Nephron progenitor cell (in vitro differentiated cells): ENCODE measurements around the gene CTNNA3.

Source experiments
- DNase-seq: peaks from one replicate; pipeline ENCODE4 v3.0.0; 2021
- H3K27ac Mint-ChIP-seq: 2 replicates; pipeline ENCODE4 v1.8.0; 2021; ENCODE audit warnings: mild to moderate bottlenecking, moderate library complexity, mixed read lengths
- H3K27me3 Mint-ChIP-seq: 2 replicates; pipeline ENCODE4 v1.8.0; 2021; ENCODE audit warnings: mild to moderate bottlenecking, low read depth, mixed read lengths; ENCODE audit not compliant: poor library complexity
- H3K36me3 Mint-ChIP-seq: 2 replicates; pipeline ENCODE4 v1.8.0; 2021; ENCODE audit warnings: low read depth, mixed read lengths
- H3K4me1 Mint-ChIP-seq: 2 replicates; pipeline ENCODE4 v1.8.0; 2021; ENCODE audit warnings: mixed read lengths
- H3K4me3 Mint-ChIP-seq: 2 replicates; pipeline ENCODE4 v1.8.0; 2021; ENCODE audit warnings: mild to moderate bottlenecking, moderate library complexity, mixed read lengths
- H3K9me3 Mint-ChIP-seq: 2 replicates; pipeline ENCODE4 v1.8.0; 2021; ENCODE audit warnings: mild to moderate bottlenecking, moderate library complexity, mixed read lengths
- CTCF ChIP-seq: fragments of 200-600 bp; sonication (generic); IDR thresholded peaks from 2 replicates; pipeline ENCODE4 v1.5.0; 2021; ENCODE audit warnings: antibody characterized with exemption

The CTNNA3 gene

DNA sequence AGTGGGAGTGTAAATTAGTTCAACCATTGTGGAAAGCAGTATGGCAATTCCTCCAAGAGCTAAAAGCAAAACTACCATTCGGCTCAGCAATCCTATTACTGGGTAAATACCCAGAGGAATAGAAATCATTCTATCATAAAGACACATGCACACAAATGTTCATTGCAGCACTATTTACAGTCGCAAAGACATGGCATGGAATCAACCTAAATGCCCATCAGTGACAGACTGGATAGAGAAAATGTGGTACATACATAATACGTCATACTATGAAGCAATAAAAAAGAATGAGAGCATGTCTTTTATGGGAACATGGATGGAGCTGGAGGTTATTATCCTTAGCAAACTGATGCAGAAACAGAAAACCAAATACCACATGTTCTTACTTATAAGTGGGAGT, 1646.7 kb downstream of the CTNNA3 start:
- no peaks in the 10 kb centered on the region for H3K27me3 Mint-ChIP-seq
- no peak overlapping the region for H3K4me3 Mint-ChIP-seq
- H3K36me3 Mint-ChIP-seq: no peaks in the 10 kb centered on the region
- TF ChIP-seq CTCF: no peak
- H3K27ac Mint-ChIP-seq: no peak overlapping the region
- peaks cover 25% of the 10 kb centered on the region for H3K9me3 Mint-ChIP-seq
- DNase-seq: no peak
- H3K4me1 Mint-ChIP-seq: no peaks in the 10 kb centered on the region

- H3K36me3 Mint-ChIP-seq: no peaks in the 10 kb centered on the region
- no peak for TF ChIP-seq CTCF
- no peak overlapping the region for H3K27ac Mint-ChIP-seq
- H3K9me3 Mint-ChIP-seq: peaks cover 25% of the 10 kb centered on the region
- H3K27me3 Mint-ChIP-seq: no peaks in the 10 kb centered on the region
- no peaks in the 10 kb centered on the region for H3K4me1 Mint-ChIP-seq
- DNase-seq: no peak
- H3K4me3 Mint-ChIP-seq: no peak overlapping the region
These were observed 1650.1 kb downstream of the CTNNA3 start for GRCh38 chr10:66045859-66046258.

- Mint-ChIP-seq H3K4me3 (no peak overlapping the region), H3K4me1 (no peaks in the 10 kb centered on the region), H3K9me3 (peaks cover 13% of the 10 kb centered on the region), H3K36me3 (no peaks in the 10 kb centered on the region), H3K27me3 (no peaks in the 10 kb centered on the region), H3K27ac (no peak overlapping the region)
- DNase-seq: no peak
- no peak for TF ChIP-seq CTCF
These were observed 1654.2 kb downstream of the CTNNA3 start for GRCh38 chr10:66041771-66042170.

- no peak for DNase-seq
- Mint-ChIP-seq H3K27ac (no peak overlapping the region), H3K4me1 (no peaks in the 10 kb centered on the region), H3K4me3 (no peak overlapping the region), H3K36me3 (no peaks in the 10 kb centered on the region), H3K27me3 (no peaks in the 10 kb centered on the region), H3K9me3 (no peaks in the 10 kb centered on the region)
- no peak for TF ChIP-seq CTCF
These were observed 1657.4 kb downstream of the CTNNA3 start for GRCh38 chr10:66038623-66039022.

DNA sequence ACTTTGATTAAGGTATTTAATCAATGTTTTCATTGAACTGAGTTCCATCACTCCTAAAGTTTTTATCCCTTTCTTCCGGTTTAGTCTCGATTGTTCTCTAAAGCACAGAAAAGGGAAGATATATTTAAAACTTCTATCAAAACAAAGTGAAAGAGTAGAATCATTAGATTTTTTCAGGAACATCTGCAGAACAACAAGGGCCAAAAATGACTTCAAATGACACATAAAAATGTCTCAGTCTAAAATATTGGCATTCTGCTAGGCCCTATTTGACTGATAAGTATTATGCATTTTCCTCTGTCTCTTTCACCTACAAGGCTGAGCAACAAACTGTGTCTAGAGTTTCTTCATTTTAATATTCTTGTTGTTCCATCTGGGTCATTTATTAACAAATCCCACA, 1669.7 kb downstream of the CTNNA3 start:
- Mint-ChIP-seq H3K4me3 (no peak overlapping the region), H3K27me3 (peaks cover 4% of the 10 kb centered on the region), H3K27ac (no peak overlapping the region), H3K9me3 (no peaks in the 10 kb centered on the region), H3K36me3 (no peaks in the 10 kb centered on the region), H3K4me1 (no peaks in the 10 kb centered on the region)
- no peak for DNase-seq
- no peak for TF ChIP-seq CTCF

GRCh38 chr10:66025186-66025585, 1670.8 kb downstream of the CTNNA3 start:
- H3K9me3 Mint-ChIP-seq: no peaks in the 10 kb centered on the region
- H3K4me3 Mint-ChIP-seq: no peak overlapping the region
- H3K36me3 Mint-ChIP-seq: no peaks in the 10 kb centered on the region
- no peaks in the 10 kb centered on the region for H3K4me1 Mint-ChIP-seq
- H3K27ac Mint-ChIP-seq: no peak overlapping the region
- TF ChIP-seq CTCF: no peak
- DNase-seq: no peak
- H3K27me3 Mint-ChIP-seq: peaks cover 4% of the 10 kb centered on the region
